ENCODE measurements around the gene CLPSL1. TPM values are rescaled to one million over a fixed set of nuclear protein-coding genes. Genes with fewer than 3 reads are reported as not detected.
A peak's percentile ranks its signal among the peaks of the same experiment; 100 is the strongest.

Gene CLPSL1
- total and polyA plus RNA-seq, 2 donors (not counting 1 experiment from before 2014, with no cell fraction given): not detected

- DNase-seq (ENCODE audit: low read depth in 2 of 2): no peak
- no peak overlapping the region for H2AFZ ChIP-seq (ENCODE audit: low read length)
- no peaks in the 10 kb centered on the region for H3K9me3 ChIP-seq (ENCODE audit: control insufficient read depth, insufficient read depth, low read depth, low read length)
- no peak overlapping the region for H3K9ac ChIP-seq (ENCODE audit: insufficient read depth, low read length)
- no peak overlapping the region for H3K27ac ChIP-seq (ENCODE audit: insufficient read depth, low read length)
- H3K4me2 ChIP-seq (ENCODE audit: extremely low read depth, insufficient read depth, low read length): no peak overlapping the region
- H3K4me1 ChIP-seq (ENCODE audit: control insufficient read depth, extremely low read depth, insufficient read depth, low read length): no peaks in the 10 kb centered on the region
- H3K79me2 ChIP-seq (ENCODE audit: control insufficient read depth, insufficient read depth, low read length): no peaks in the 10 kb centered on the region
- H3K36me3 ChIP-seq (ENCODE audit: control insufficient read depth, insufficient read depth, low read length): no peaks in the 10 kb centered on the region
- H3K27me3 ChIP-seq (ENCODE audit: control insufficient read depth, insufficient read depth, low read length): no peaks in the 10 kb centered on the region
- H3K4me3 ChIP-seq (replicated peaks in 1 of 4; ENCODE audit: control extremely low read depth in 1 of 4, insufficient read depth in 1 of 4, low read depth in 3 of 4, low read length in 4 of 4): no peak overlapping the region
- no peak for TF ChIP-seq EZH2 (IDR thresholded peaks at IDR 0.05; ENCODE audit: low read length, missing control alignments)
- no peak for TF ChIP-seq CTCF (conservative IDR thresholded peaks at IDR 0.05 in 1 of 2, IDR thresholded peaks at IDR 0.05 in 1 of 2; ENCODE audit: low read depth in 1 of 2, low read length in 2 of 2)
- H4K20me1 ChIP-seq (ENCODE audit: control insufficient read depth, extremely low read depth, insufficient read depth, low read length): no peaks in the 10 kb centered on the region
These were observed 25.4 kb upstream of the CLPSL1 start for GRCh38 chr6:35755278-35755924.

- H3K9me3 ChIP-seq (ENCODE audit: control insufficient read depth, insufficient read depth, low read depth, low read length): no peaks in the 10 kb centered on the region
- no peak overlapping the region for H2AFZ ChIP-seq (ENCODE audit: low read length)
- H3K36me3 ChIP-seq (ENCODE audit: control insufficient read depth, insufficient read depth, low read length): no peaks in the 10 kb centered on the region
- no peak overlapping the region for H3K4me2 ChIP-seq (ENCODE audit: extremely low read depth, insufficient read depth, low read length)
- peak; percentile 31 to 54 for TF ChIP-seq CTCF (conservative IDR thresholded peaks at IDR 0.05 in 1 of 2, IDR thresholded peaks at IDR 0.05 in 1 of 2; ENCODE audit: low read depth in 1 of 2, low read length in 2 of 2)
- TF ChIP-seq EZH2 (IDR thresholded peaks at IDR 0.05; ENCODE audit: low read length, missing control alignments): no peak
- no peaks in the 10 kb centered on the region for H3K79me2 ChIP-seq (ENCODE audit: control insufficient read depth, insufficient read depth, low read length)
- H4K20me1 ChIP-seq (ENCODE audit: control insufficient read depth, extremely low read depth, insufficient read depth, low read length): no peaks in the 10 kb centered on the region
- no peak overlapping the region for H3K27ac ChIP-seq (ENCODE audit: insufficient read depth, low read length)
- DNase-seq (ENCODE audit: low read depth in 2 of 2): peak; percentile 12 to 46
- no peaks in the 10 kb centered on the region for H3K27me3 ChIP-seq (ENCODE audit: control insufficient read depth, insufficient read depth, low read length)
- no peaks in the 10 kb centered on the region for H3K4me1 ChIP-seq (ENCODE audit: control insufficient read depth, extremely low read depth, insufficient read depth, low read length)
- H3K9ac ChIP-seq (ENCODE audit: insufficient read depth, low read length): no peak overlapping the region
- H3K4me3 ChIP-seq (replicated peaks in 1 of 4; ENCODE audit: control extremely low read depth in 1 of 4, insufficient read depth in 1 of 4, low read depth in 3 of 4, low read length in 4 of 4): no peak overlapping the region
These were observed 23.2 kb upstream of the CLPSL1 start for GRCh38 chr6:35757456-35758123.

GRCh38 chr6:35759426-35759825 lies 21.4 kb upstream of the CLPSL1 start:
- TF ChIP-seq EZH2 (IDR thresholded peaks at IDR 0.05; ENCODE audit: low read length, missing control alignments) (no peak), CTCF (conservative IDR thresholded peaks at IDR 0.05 in 1 of 2, IDR thresholded peaks at IDR 0.05 in 1 of 2; ENCODE audit: low read depth in 1 of 2, low read length in 2 of 2) (no peak)
- H3K4me1 ChIP-seq (ENCODE audit: control insufficient read depth, extremely low read depth, insufficient read depth, low read length): no peaks in the 10 kb centered on the region
- DNase-seq (ENCODE audit: low read depth in 2 of 2): no peak
- H3K4me3 ChIP-seq (replicated peaks in 1 of 4; ENCODE audit: control extremely low read depth in 1 of 4, insufficient read depth in 1 of 4, low read depth in 3 of 4, low read length in 4 of 4): no peak overlapping the region
- peaks cover 11% of the 10 kb centered on the region for H3K27me3 ChIP-seq (ENCODE audit: control insufficient read depth, insufficient read depth, low read length)
- H3K36me3 ChIP-seq (ENCODE audit: control insufficient read depth, insufficient read depth, low read length): no peaks in the 10 kb centered on the region
- H3K9ac ChIP-seq (ENCODE audit: insufficient read depth, low read length): no peak overlapping the region
- no peak overlapping the region for H2AFZ ChIP-seq (ENCODE audit: low read length)
- H4K20me1 ChIP-seq (ENCODE audit: control insufficient read depth, extremely low read depth, insufficient read depth, low read length): no peaks in the 10 kb centered on the region
- no peaks in the 10 kb centered on the region for H3K79me2 ChIP-seq (ENCODE audit: control insufficient read depth, insufficient read depth, low read length)
- H3K27ac ChIP-seq (ENCODE audit: insufficient read depth, low read length): no peak overlapping the region
- H3K9me3 ChIP-seq (ENCODE audit: control insufficient read depth, insufficient read depth, low read depth, low read length): no peaks in the 10 kb centered on the region
- no peak overlapping the region for H3K4me2 ChIP-seq (ENCODE audit: extremely low read depth, insufficient read depth, low read length)

All from fibroblast of lung (primary cell).